Chondrocyte (in vitro differentiated cells): ENCODE measurements around the gene CFDP1. TPM values are rescaled to one million over a fixed set of nuclear protein-coding genes. Genes with fewer than 3 reads are reported as not detected.
A peak's percentile ranks its signal among the peaks of the same experiment; 100 is the strongest.
"Not testable (repeated sequence)": the region's sequence is repeated elsewhere in the genome, so short reads cannot be mapped to it uniquely, and the experiment has no call there.

Experiments used
- DNase-seq: peaks from one replicate; pipeline ENCODE4 v3.0.0; 2021; ENCODE audit warnings: mixed read lengths, low spot score
- H3K27ac Mint-ChIP-seq: one replicate; pipeline ENCODE4 v1.8.0; 2021; ENCODE audit warnings: mild to moderate bottlenecking, moderate library complexity, mixed read lengths; ENCODE audit not compliant: unreplicated experiment
- H3K27me3 Mint-ChIP-seq: 2 replicates; pipeline ENCODE4 v1.8.0; 2021; ENCODE audit warnings: low read depth, mixed read lengths
- H3K36me3 Mint-ChIP-seq: 2 replicates; pipeline ENCODE4 v1.8.0; 2021; ENCODE audit warnings: low read depth, mixed read lengths
- H3K4me1 Mint-ChIP-seq: 2 replicates; pipeline ENCODE4 v1.8.0; 2021; ENCODE audit warnings: low read depth, mild to moderate bottlenecking, mixed read lengths
- H3K4me3 Mint-ChIP-seq: one replicate; pipeline ENCODE4 v1.8.0; 2021; ENCODE audit warnings: mild to moderate bottlenecking, moderate library complexity, mixed read lengths; ENCODE audit not compliant: unreplicated experiment
- H3K9me3 Mint-ChIP-seq: 2 replicates; pipeline ENCODE4 v1.8.0; 2021; ENCODE audit warnings: low read depth, mixed read lengths
- total RNA-seq: library from RNA; stranded (reverse); gene quantifications from 3 replicates; pipeline ENCODE4 v1.2.1, GENCODE V29; 2021
- TF ChIP-seq, protein P1 (sequence below): fragments of 200-600 bp; sonication (generic); IDR thresholded peaks from 2 replicates; pipeline ENCODE4 v1.5.0; 2021; ENCODE audit warnings: antibody characterized with exemption, mild to moderate bottlenecking, moderate library complexity

CFDP1 gene
- total RNA-seq, 1 donor from 2014 or later = 45.3 TPM

DNA sequence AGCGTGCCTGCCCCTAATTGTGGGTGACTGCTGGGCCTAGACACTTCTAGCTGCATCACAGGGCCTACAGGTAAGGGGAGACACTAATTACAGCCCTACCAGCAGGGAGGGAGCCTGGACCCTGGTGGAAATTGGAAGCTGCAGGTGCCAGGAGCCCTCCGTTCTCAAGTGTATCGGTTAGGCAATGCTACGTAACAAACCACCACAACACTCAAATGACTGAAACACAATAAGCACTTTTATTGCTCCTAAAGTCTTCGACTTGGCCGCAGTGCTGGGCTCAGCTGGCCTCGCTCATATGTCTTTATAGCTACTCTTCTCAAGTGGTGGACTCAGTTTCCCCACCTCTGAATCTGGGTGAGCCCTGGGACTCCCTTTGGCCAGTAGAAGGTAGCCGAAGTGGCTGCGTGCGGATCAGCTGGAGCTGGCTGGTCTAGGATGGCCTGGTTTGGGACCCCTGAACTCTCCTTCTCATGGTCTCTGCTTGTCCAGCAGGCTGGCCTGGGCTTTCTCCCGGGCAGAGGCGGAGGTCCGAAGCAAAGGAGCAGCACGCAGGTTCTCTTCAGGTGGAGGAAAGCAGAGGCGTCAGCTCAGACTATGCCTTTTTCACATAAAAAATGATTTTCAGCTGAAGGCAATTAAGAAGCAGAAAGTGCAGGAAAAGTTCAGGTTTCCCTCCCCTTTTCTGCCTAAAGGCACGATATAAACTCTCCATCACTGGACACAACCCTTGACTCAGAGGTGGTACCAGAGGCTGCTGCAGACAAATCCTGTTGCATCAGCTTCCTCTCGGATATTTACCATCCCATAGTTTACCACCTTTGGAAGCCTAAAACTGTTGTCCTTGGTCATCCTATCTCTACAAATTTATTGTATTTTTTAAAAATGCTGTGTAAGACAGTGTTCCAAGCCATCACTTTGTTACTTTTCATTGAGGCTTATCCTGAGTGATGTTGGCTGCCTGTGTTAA lies 39.9 kb upstream of the CFDP1 start:
- Mint-ChIP-seq H3K4me3 (no peak overlapping the region), H3K9me3 (no peaks in the 10 kb centered on the region), H3K27me3 (no peaks in the 10 kb centered on the region), H3K4me1 (peaks cover 3% of the 10 kb centered on the region), H3K27ac (no peak overlapping the region), H3K36me3 (peaks cover 2% of the 10 kb centered on the region)
- DNase-seq = no peak
- TF ChIP-seq, protein P1, sequence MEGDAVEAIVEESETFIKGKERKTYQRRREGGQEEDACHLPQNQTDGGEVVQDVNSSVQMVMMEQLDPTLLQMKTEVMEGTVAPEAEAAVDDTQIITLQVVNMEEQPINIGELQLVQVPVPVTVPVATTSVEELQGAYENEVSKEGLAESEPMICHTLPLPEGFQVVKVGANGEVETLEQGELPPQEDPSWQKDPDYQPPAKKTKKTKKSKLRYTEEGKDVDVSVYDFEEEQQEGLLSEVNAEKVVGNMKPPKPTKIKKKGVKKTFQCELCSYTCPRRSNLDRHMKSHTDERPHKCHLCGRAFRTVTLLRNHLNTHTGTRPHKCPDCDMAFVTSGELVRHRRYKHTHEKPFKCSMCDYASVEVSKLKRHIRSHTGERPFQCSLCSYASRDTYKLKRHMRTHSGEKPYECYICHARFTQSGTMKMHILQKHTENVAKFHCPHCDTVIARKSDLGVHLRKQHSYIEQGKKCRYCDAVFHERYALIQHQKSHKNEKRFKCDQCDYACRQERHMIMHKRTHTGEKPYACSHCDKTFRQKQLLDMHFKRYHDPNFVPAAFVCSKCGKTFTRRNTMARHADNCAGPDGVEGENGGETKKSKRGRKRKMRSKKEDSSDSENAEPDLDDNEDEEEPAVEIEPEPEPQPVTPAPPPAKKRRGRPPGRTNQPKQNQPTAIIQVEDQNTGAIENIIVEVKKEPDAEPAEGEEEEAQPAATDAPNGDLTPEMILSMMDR = no peak

DNA sequence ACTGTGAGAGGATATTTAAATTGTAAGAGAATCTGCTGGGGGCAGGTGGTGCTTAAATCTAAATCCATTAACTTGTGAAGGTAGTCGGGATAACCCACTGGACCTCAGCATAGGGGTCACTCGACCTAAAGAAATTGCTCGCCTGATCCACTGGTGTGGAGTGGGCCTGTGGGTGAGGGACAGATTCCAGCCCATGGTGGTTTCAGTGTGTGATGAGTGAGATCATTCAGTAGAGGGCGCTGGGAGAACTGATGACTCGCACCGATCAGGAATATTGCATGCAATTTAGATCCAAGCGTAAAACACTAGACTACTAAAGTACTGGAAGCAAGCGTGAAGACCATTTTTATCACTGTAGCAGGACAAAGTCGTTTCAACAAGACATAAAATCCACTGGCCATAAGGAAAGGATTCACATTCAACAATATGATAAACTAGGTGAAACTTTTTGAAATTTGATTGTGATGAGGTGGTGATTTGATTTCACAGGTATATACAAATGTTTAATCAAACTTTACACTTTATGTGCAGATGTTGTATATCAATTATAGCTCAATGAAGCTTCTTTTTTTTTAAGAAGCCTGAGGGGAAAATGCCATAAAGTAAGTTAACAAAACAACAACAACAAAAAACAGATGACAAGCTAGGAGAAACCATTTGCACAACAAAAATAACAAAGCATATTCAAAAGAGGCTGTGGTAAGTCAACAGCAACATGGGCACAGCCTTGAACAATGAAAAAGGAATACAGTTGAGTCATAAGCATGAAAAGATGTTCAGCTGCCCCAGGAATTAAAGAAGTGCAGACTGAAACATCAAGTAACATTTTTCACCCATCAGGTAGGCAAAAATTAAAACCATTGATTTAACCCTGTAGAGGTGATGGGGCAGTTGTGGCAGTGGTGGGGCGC lies 38.7 kb upstream of the CFDP1 start:
- Mint-ChIP-seq H3K36me3 (no peaks in the 10 kb centered on the region), H3K4me1 (peaks cover 3% of the 10 kb centered on the region), H3K4me3 (no peak overlapping the region), H3K9me3 (no peaks in the 10 kb centered on the region), H3K27ac (no peak overlapping the region), H3K27me3 (no peaks in the 10 kb centered on the region)
- TF ChIP-seq, protein P1 = peak; percentile 86
- DNase-seq = no peak

DNA sequence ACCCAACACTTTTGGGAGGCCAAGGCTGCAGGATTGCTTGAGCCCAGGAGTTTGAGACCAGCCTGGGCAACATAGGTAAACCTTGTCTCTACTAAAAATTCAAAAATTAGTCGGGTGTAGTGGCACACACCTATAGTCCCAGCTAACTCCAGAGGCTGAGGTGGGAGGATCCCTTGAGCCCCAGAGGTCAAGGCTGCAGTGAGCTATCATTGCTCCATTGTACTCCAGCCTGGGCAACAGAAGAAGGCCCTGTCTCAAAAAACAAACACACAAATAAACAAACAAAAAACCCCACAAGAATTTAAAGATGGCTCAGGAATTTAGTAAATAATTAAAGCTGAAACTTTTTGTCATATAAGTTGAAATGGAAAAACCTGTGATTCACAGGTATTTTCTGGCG lies 33.5 kb upstream of the CFDP1 start:
- Mint-ChIP-seq H3K4me3 (no peak overlapping the region), H3K27me3 (no peaks in the 10 kb centered on the region)

DNA sequence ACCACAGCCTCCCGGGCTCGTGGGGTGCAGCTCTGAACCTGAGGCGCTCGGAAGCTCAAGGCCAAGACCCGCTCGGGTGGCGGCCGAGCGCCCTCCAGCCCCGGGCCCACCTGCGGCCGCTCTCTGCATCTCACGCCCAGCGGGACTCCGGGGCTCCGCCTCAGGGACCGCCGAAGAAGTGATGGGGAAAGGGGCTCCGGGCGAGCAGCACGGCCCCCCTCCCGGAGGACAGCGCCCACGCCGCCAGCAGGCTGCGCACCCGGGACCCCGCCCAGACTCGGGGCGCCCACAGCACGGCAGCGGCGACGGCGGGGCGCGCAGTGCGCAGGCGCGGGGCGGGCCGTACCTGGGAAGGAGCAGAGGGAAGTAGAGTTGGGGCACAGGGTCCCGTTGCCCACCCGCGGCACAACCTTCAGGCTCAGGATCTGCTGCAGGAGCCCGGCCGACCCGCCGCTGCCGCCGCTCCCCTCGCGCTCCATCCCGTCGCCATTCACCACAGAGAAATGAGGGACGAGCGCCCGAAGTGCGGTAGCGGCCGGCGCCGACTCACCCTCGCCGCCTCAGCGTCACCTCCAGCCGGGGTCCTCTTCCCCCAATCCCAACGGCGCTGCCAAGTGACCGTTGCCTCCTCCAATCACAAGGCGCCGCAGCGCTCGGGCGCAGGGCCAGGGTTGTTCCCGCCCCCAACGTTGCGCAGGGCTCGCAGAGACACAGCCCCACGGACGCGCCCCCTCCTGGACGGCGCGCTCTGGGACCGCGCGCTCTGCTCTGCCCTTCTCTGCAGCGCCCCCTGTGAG lies 31.0 kb upstream of the CFDP1 start, which contains the start of gene TMEM170A:
Gene TMEM170A, minus strand, starts transcription at position 568 of the 797 bp plus-strand sequence. Its CDS starts 89 bp downstream, at position 479.
- Mint-ChIP-seq H3K4me3 (peak within 1 kb of the TSS; percentile 89), H3K27me3 (no peaks in the 10 kb centered on the region), H3K27ac (peak within 1 kb of the TSS; percentile 94), H3K9me3 (no peaks in the 10 kb centered on the region), H3K36me3 (peaks cover 2% of the 10 kb centered on the region), H3K4me1 (peaks cover 36% of the 10 kb centered on the region)
- peak; percentile 100 for DNase-seq
- TF ChIP-seq, protein P1 = peak; percentile 99

More for the DNA sequence above, 33.5 kb upstream of the CFDP1 start:
- no peaks in the 10 kb centered on the region for H3K36me3 Mint-ChIP-seq
- DNase-seq = no peak
- H3K9me3 Mint-ChIP-seq = no peaks in the 10 kb centered on the region
- no peak overlapping the region for H3K27ac Mint-ChIP-seq
- TF ChIP-seq, protein P1 = no peak
- peaks cover 21% of the 10 kb centered on the region for H3K4me1 Mint-ChIP-seq

DNA sequence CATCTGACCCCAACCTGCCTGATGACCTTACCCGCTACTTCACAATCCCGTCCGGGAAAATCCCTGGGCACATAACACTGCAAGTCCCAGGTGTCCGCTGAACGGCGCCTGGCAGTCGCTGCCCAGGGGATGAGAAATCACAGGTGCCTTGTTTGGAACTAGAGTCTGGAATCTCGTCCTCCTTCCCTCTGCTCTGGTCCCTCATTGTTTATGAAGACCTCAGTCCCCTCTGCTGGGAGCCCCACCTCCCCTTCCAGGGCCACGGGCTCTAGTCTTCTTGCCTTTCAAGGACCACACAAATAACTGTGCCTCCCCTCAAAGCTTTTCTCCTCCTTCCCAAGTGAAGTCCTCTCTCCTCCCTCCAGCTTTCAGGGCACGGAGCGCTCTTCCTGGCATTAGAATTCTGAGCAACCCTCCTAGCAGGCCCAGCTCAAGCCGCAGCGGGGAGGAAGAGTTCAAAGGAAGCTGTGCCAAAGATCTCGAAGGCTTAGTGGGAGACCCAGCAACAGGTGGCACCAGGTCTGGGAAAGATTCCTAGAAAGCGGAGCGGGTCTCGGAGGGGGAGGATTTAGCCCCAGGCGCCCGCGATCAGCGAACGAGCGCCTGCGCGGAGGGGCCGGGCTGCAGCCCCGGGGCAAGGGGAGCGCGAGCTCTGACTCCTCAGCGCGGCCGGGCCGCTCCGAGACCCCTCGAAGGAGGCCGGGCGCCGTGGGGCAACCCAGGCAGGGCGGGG lies 30.3 kb upstream of the CFDP1 start:
- peaks cover 36% of the 10 kb centered on the region for H3K4me1 Mint-ChIP-seq
- peak overlapping the region; percentile 89 for H3K4me3 Mint-ChIP-seq
- not testable (repeated sequence) for H3K9me3 Mint-ChIP-seq, H3K27me3 Mint-ChIP-seq, H3K36me3 Mint-ChIP-seq
- peak; percentile 33 for DNase-seq
- peak overlapping the region; percentile 94 for H3K27ac Mint-ChIP-seq
